ENCODE measurements around the gene ITPK1. TPM values are rescaled to one million over a fixed set of nuclear protein-coding genes. Genes with fewer than 3 reads are reported as not detected.

ITPK1 gene
- total and polyA plus RNA-seq, 12 donors = 47.1 to 152 (median 92.7) TPM

DNA sequence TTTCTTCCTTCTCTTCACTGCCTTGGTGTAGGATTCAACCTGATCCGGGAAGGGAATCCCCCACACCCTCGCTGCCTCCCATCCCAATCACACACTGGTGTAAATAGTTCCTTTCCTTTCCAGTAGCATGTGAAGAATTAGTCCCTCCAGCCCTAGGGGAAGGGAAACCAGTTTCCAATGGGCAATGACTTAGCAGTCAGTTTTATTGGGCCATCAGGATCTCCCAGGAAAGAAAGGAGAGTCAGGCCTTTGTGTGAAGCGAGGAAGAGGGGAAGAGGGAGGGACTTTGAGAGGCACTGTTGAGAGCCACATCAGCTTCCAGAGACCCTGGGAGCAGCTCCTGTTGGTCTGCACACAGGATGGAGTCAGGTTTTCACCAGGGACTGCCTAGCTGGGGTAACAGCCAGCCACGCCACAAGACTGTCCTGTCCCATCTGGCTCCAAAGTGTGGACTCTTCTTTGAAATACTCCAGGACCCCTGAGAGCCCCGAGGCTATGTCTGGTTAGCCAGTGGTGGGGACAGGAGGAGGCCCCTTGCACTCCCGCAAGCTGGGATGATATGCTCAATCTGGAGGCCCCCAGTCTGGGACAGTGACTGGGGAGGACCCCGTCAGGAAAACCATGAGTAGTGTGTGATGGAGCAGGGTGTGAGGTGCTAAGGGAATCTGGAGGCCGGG, 41.1 kb upstream of the ITPK1 start:
- Histone ChIP-seq H3K27me3 (no peaks in the 10 kb centered on the region), H3K27ac (no peak overlapping the region), H3K4me1 (no peaks in the 10 kb centered on the region), H3K9me3 (no peaks in the 10 kb centered on the region), H3K36me3 (no peaks in the 10 kb centered on the region), H3K4me3 (no peak overlapping the region)
- TF ChIP-seq, protein P1, sequence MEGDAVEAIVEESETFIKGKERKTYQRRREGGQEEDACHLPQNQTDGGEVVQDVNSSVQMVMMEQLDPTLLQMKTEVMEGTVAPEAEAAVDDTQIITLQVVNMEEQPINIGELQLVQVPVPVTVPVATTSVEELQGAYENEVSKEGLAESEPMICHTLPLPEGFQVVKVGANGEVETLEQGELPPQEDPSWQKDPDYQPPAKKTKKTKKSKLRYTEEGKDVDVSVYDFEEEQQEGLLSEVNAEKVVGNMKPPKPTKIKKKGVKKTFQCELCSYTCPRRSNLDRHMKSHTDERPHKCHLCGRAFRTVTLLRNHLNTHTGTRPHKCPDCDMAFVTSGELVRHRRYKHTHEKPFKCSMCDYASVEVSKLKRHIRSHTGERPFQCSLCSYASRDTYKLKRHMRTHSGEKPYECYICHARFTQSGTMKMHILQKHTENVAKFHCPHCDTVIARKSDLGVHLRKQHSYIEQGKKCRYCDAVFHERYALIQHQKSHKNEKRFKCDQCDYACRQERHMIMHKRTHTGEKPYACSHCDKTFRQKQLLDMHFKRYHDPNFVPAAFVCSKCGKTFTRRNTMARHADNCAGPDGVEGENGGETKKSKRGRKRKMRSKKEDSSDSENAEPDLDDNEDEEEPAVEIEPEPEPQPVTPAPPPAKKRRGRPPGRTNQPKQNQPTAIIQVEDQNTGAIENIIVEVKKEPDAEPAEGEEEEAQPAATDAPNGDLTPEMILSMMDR (IDR thresholded peaks at IDR 0.05) = no peak
- no peak for ATAC-seq
- intact Hi-C loops (cut with DNase I) = no loop called here
- no peak for DNase-seq
- WGBS, 2 donors = 73 to 74% methylated on average over 8 of the region's 8 CpGs

GRCh38 chr14:93155667-93156066, 39.9 kb upstream of the ITPK1 start:
- TF ChIP-seq, protein P1 (IDR thresholded peaks at IDR 0.05) = no peak
- H3K4me3 ChIP-seq = no peak overlapping the region
- peaks cover 0 to 5% (median 0%) of the 10 kb centered on the region in 9 donors for H3K4me1 ChIP-seq
- H3K36me3 ChIP-seq = no peaks in the 10 kb centered on the region
- WGBS, 2 donors = 78 to 87% methylated on average over 2 of the region's 2 CpGs
- no peak overlapping the region for H3K27ac ChIP-seq
- DNase-seq = no peak
- intact Hi-C loops (cut with DNase I) = no loop called here
- no peak for ATAC-seq
- H3K9me3 ChIP-seq = no peaks in the 10 kb centered on the region
- no peaks in the 10 kb centered on the region for H3K27me3 ChIP-seq

GRCh38 chr14:93153121-93153520, 37.4 kb upstream of the ITPK1 start:
- no peaks in the 10 kb centered on the region for H3K9me3 ChIP-seq
- TF ChIP-seq, protein P1 (IDR thresholded peaks at IDR 0.05) = no peak
- no peak overlapping the region for H3K4me3 ChIP-seq
- intact Hi-C loops (cut with DNase I) = no loop called here
- WGBS, 2 donors = 81 to 86% methylated on average over 7 of the region's 7 CpGs
- no peak for DNase-seq
- H3K27me3 ChIP-seq = no peaks in the 10 kb centered on the region
- H3K36me3 ChIP-seq = no peaks in the 10 kb centered on the region
- no peak overlapping the region for H3K27ac ChIP-seq
- no peak for ATAC-seq
- peaks cover 0 to 13% (median 0%) of the 10 kb centered on the region in 9 donors for H3K4me1 ChIP-seq

DNA sequence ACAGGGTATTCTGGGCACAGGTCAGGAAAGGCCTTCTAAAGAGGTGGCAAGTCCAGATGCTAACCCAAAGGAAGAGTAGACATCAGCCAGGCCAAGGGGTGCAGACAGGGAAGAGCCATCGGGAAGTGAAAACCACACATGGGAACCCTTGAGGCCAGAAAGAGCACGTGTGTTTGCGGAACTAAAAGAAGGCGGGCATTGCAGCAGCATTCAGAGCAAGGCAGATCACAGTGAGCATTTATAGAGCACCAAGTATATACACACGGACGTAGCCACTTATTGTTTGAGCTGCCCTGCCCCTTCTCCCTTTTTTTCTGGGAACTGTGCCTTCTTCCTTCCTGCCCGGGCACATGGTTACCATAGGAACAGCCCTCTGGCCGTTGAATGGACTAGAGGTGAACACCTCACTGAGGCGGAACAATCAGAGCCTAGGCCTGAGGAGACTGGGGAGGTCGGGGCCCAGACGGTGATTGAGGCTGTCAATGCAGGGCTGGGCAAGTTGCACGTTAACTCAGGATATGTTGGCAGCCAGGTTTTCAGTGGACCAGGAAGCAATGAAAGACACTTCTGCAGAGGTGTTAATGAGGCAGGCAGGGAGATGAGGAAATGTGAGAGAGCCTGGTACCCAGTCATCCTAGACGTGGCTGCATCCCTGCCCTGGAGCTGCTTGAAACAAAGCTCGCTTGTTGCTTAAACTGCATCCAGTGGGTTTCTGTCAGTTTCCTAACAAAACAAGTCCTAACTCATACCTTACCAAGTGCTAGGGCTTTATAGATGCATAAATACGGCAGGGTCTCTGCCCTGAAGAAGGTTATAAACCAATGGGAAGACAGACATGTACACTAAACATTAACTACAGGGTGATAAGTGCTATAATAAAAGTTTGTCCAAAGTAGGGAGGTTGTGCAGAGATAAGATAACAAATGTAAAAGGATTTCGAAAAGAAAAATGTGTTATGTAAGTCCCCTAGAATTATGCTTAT, 34.8 kb upstream of the ITPK1 start:
- Histone ChIP-seq H3K9me3 (no peaks in the 10 kb centered on the region), H3K27ac (no peak overlapping the region), H3K4me1 (peaks cover 0 to 13% (median 0%) of the 10 kb centered on the region in 9 donors), H3K27me3 (no peaks in the 10 kb centered on the region), H3K36me3 (no peaks in the 10 kb centered on the region), H3K4me3 (no peak overlapping the region)
- intact Hi-C loops (cut with DNase I) = no loop called here
- ATAC-seq = peak in 2 of 8 donors; percentile 25 to 42
- 48 to 55% methylated on average over 16 of the region's 16 CpGs for WGBS, 2 donors
- TF ChIP-seq, protein P1 (IDR thresholded peaks at IDR 0.05) = no peak
- no peak for DNase-seq

Measured in heart right ventricle (tissue), 16 donors.